Activated T-helper 2 cell treated with anti-CD3 and anti-CD28 coated beads, Interferon-gamma antibody, Interleukin-2, Interleukin-4, amounts not matched to agents 10 μg/mL and 5 μg/mL and 100 μg/mL, durations not matched to agents 14 hours and 24 hours and 36 hours (primary cell): Measurements from ENCODE around the gene AHSG. TPM values are rescaled to one million over a fixed set of nuclear protein-coding genes. Genes with fewer than 3 reads are reported as not detected.
"Not testable (repeated sequence)": the region's sequence is repeated elsewhere in the genome, so short reads cannot be mapped to it uniquely, and the experiment has no call there.

Experiments
- DNase-seq: peaks from one replicate; pipeline ENCODE4 v3.0.0; 2021; ENCODE audit warnings: low spot score
- H3K27ac Mint-ChIP-seq: one replicate; pipeline ENCODE4 v1.8.0; 2021; ENCODE audit warnings: mixed read lengths
- H3K27me3 Mint-ChIP-seq: one replicate; pipeline ENCODE4 v1.8.0; 2021; ENCODE audit warnings: low read depth, mixed read lengths
- H3K36me3 Mint-ChIP-seq: one replicate; pipeline ENCODE4 v1.8.0; 2021; ENCODE audit warnings: low read depth, mixed read lengths
- H3K4me1 Mint-ChIP-seq: one replicate; pipeline ENCODE4 v1.8.0; 2021; ENCODE audit warnings: low read depth, mixed read lengths
- H3K4me3 Mint-ChIP-seq: one replicate; pipeline ENCODE4 v1.8.0; 2021; ENCODE audit warnings: low read depth, mild to moderate bottlenecking, moderate library complexity, mixed read lengths
- H3K9me3 Mint-ChIP-seq: one replicate; pipeline ENCODE4 v1.8.0; 2021; ENCODE audit warnings: mixed read lengths
- intact Hi-C: fragments of 100-400 bp; cut with micrococcal nuclease; formaldehyde crosslinking; loops from one replicate; pipeline ENCODE4 v1.15.1; 2023
- total RNA-seq: library from RNA; stranded (reverse); gene quantifications from 2 replicates; pipeline ENCODE4 v1.2.3, GENCODE V29; 2022

Gene AHSG
- total RNA-seq = not detected in 2 replicates

- Mint-ChIP-seq H3K4me3 (no peak within 1 kb of the TSS), H3K27ac (no peak within 1 kb of the TSS), H3K4me1 (peaks cover 13% of the 10 kb centered on the region), H3K36me3 (no peaks in the 10 kb centered on the region), H3K9me3 (no peaks in the 10 kb centered on the region), H3K27me3 (peaks cover 31% of the 10 kb centered on the region)
- intact Hi-C loops = loop anchor here (10.0 kb wide), 1 partner anchor 78 kb away; no protein-coding TSS in a partner anchor
- DNase-seq = no peak
Observed at GRCh38 chr3:186612721-186613636, at the start of gene AHSG. AHSG (plus strand) TSS chr3:186613060; CDS start chr3:186613142, 82 bp downstream.

GRCh38 chr3:186564586-186564985 is 48.3 kb upstream of the AHSG start:
- H3K4me1 Mint-ChIP-seq = peaks cover 44% of the 10 kb centered on the region
- peaks cover 31% of the 10 kb centered on the region for H3K36me3 Mint-ChIP-seq
- no peak for DNase-seq
- no peak overlapping the region for H3K4me3 Mint-ChIP-seq
- H3K27me3 Mint-ChIP-seq = no peaks in the 10 kb centered on the region
- no peaks in the 10 kb centered on the region for H3K9me3 Mint-ChIP-seq
- H3K27ac Mint-ChIP-seq = no peak overlapping the region
- intact Hi-C loops = no loop called here

- DNase-seq = no peak
- intact Hi-C loops = no loop called here
- Mint-ChIP-seq H3K4me3 (peak overlapping the region; percentile 97), H3K36me3 (peaks cover 31% of the 10 kb centered on the region), H3K4me1 (peaks cover 47% of the 10 kb centered on the region), H3K27me3 (no peaks in the 10 kb centered on the region), H3K27ac (peak overlapping the region; percentile 75), H3K9me3 (no peaks in the 10 kb centered on the region)
Observed at GRCh38 chr3:186566772-186567071, 46.1 kb upstream of the AHSG start.

GRCh38 chr3:186567072-186567921 is 45.6 kb upstream of the AHSG start, which contains the start of gene TBCCD1:
TBCCD1 (minus strand) TSS chr3:186567339; CDS start chr3:186564329, 3,010 bp downstream.
- peak within 1 kb of the TSS; percentile 97 for H3K4me3 Mint-ChIP-seq
- peak within 1 kb of the TSS; percentile 75 for H3K27ac Mint-ChIP-seq
- peak; percentile 96 for DNase-seq
- H3K9me3 Mint-ChIP-seq = no peaks in the 10 kb centered on the region
- H3K27me3 Mint-ChIP-seq = no peaks in the 10 kb centered on the region
- intact Hi-C loops = no loop called here
- H3K4me1 Mint-ChIP-seq = peaks cover 47% of the 10 kb centered on the region
- H3K36me3 Mint-ChIP-seq = peaks cover 25% of the 10 kb centered on the region

- DNase-seq, H3K9me3 Mint-ChIP-seq, H3K27me3 Mint-ChIP-seq, intact Hi-C loops: not testable (repeated sequence)
- Mint-ChIP-seq H3K4me1 (peaks cover 44% of the 10 kb centered on the region), H3K36me3 (peaks cover 32% of the 10 kb centered on the region), H3K4me3 (peak overlapping the region; percentile 89), H3K27ac (peak overlapping the region; percentile 98)
Observed at GRCh38 chr3:186569361-186569760, 43.5 kb upstream of the AHSG start.

- Mint-ChIP-seq H3K27me3 (no peaks in the 10 kb centered on the region), H3K4me1 (peaks cover 43% of the 10 kb centered on the region)
Observed at GRCh38 chr3:186569779-186570095, 43.1 kb upstream of the AHSG start.

GRCh38 chr3:186570096-186570940 is 42.5 kb upstream of the AHSG start, which contains the start of gene DNAJB11:
DNAJB11 (plus strand) TSS chr3:186570720; CDS start chr3:186570898, 178 bp downstream.
- Mint-ChIP-seq H3K27ac (peak within 1 kb of the TSS; percentile 98), H3K36me3 (peaks cover 37% of the 10 kb centered on the region), H3K4me3 (peak within 1 kb of the TSS; percentile 89), H3K9me3 (no peaks in the 10 kb centered on the region), H3K27me3 (no peaks in the 10 kb centered on the region), H3K4me1 (peaks cover 42% of the 10 kb centered on the region)
- peak; percentile 98 for DNase-seq
- intact Hi-C loops = loop anchor here (1.0 to 5.0 kb wide), 5 partner anchors 36 to 632 kb away; partner anchors contain the start of genes EIF4A2 and TRA2B

More at GRCh38 chr3:186569779-186570095, 43.1 kb upstream of the AHSG start:
- peak overlapping the region; percentile 89 for H3K4me3 Mint-ChIP-seq
- intact Hi-C loops = loop anchor here (1.0 to 5.0 kb wide), 5 partner anchors 35 to 631 kb away; partner anchors contain the start of genes EIF4A2 and TRA2B
- no peaks in the 10 kb centered on the region for H3K9me3 Mint-ChIP-seq
- peak overlapping the region; percentile 98 for H3K27ac Mint-ChIP-seq
- H3K36me3 Mint-ChIP-seq = peaks cover 32% of the 10 kb centered on the region
- no peak for DNase-seq

- DNase-seq = no peak
- intact Hi-C loops = loop anchor here (1.0 to 5.0 kb wide), 5 partner anchors 36 to 633 kb away; partner anchors contain the start of genes EIF4A2 and TRA2B
- no peaks in the 10 kb centered on the region for H3K9me3 Mint-ChIP-seq
- no peaks in the 10 kb centered on the region for H3K27me3 Mint-ChIP-seq
- H3K27ac Mint-ChIP-seq = peak overlapping the region; percentile 98
- H3K4me1 Mint-ChIP-seq = peaks cover 39% of the 10 kb centered on the region
- H3K36me3 Mint-ChIP-seq = peaks cover 42% of the 10 kb centered on the region
- H3K4me3 Mint-ChIP-seq = peak overlapping the region; percentile 89
Observed at GRCh38 chr3:186570941-186571643, 41.8 kb upstream of the AHSG start.

- peaks cover 34% of the 10 kb centered on the region for H3K4me1 Mint-ChIP-seq
- H3K4me3 Mint-ChIP-seq = peak overlapping the region; percentile 89
- DNase-seq = no peak
- intact Hi-C loops = loop anchor here (2.0 to 5.0 kb wide), 3 partner anchors 37 to 256 kb away; partner anchors contain the start of gene EIF4A2
- peaks cover 47% of the 10 kb centered on the region for H3K36me3 Mint-ChIP-seq
- peak overlapping the region; percentile 98 for H3K27ac Mint-ChIP-seq
- H3K27me3 Mint-ChIP-seq = no peaks in the 10 kb centered on the region
- no peaks in the 10 kb centered on the region for H3K9me3 Mint-ChIP-seq
Observed at GRCh38 chr3:186571644-186572013, 41.2 kb upstream of the AHSG start.

GRCh38 chr3:186577521-186577920 is 35.3 kb upstream of the AHSG start:
- H3K36me3 Mint-ChIP-seq = peaks cover 89% of the 10 kb centered on the region

GRCh38 chr3:186580785-186581184 is 32.1 kb upstream of the AHSG start:
- Mint-ChIP-seq H3K9me3 (no peaks in the 10 kb centered on the region), H3K4me3 (no peak overlapping the region), H3K27ac (no peak overlapping the region), H3K27me3 (no peaks in the 10 kb centered on the region), H3K4me1 (peaks cover 1% of the 10 kb centered on the region), H3K36me3 (peaks cover 91% of the 10 kb centered on the region)
- DNase-seq = no peak
- intact Hi-C loops = no loop called here

More at GRCh38 chr3:186577521-186577920, 35.3 kb upstream of the AHSG start:
- Mint-ChIP-seq H3K9me3 (no peaks in the 10 kb centered on the region), H3K27me3 (no peaks in the 10 kb centered on the region), H3K4me3 (no peak overlapping the region), H3K27ac (no peak overlapping the region), H3K4me1 (peaks cover 10% of the 10 kb centered on the region)
- intact Hi-C loops = no loop called here
- no peak for DNase-seq
